ENCODE measurements around the gene WDR3. TPM values are rescaled to one million over a fixed set of nuclear protein-coding genes. Genes with fewer than 3 reads are reported as not detected.

Gene WDR3
- total RNA-seq, 1 donor from 2014 or later = 31.8 TPM

GRCh38 chr1:118007391-118007790, 77.9 kb downstream of the WDR3 start:
- no peaks in the 10 kb centered on the region for H3K27me3 Mint-ChIP-seq (ENCODE audit: low read depth, unreplicated experiment)
- FAIRE-seq (no peak), DNase-seq (ENCODE audit: low read depth) (no peak)
- no peaks in the 10 kb centered on the region for H3K4me1 Mint-ChIP-seq (ENCODE audit: low read depth, unreplicated experiment)
- H2AFZ ChIP-seq (ENCODE audit: low read depth, low read length) = no peak overlapping the region
- no peaks in the 10 kb centered on the region for H3K9me3 ChIP-seq (ENCODE audit: insufficient read depth, low read depth, low read length)
- H4K20me1 ChIP-seq (ENCODE audit: insufficient read depth, low read length) = no peaks in the 10 kb centered on the region
- H3K4me1 ChIP-seq (ENCODE audit: insufficient read depth, low read length) = no peaks in the 10 kb centered on the region
- no peaks in the 10 kb centered on the region for H3K79me2 ChIP-seq (ENCODE audit: insufficient read depth, low read length)
- H3K27me3 ChIP-seq (ENCODE audit: insufficient read depth, low read length) = no peaks in the 10 kb centered on the region
- H3K27ac ChIP-seq (ENCODE audit: low read depth, low read length) = no peak overlapping the region
- no peak overlapping the region for H3K4me2 ChIP-seq (ENCODE audit: low read length)
- no peak overlapping the region for H3K27ac Mint-ChIP-seq (ENCODE audit: unreplicated experiment)
- no peak overlapping the region for H3K4me3 Mint-ChIP-seq (ENCODE audit: unreplicated experiment)
- peaks cover 4% of the 10 kb centered on the region for H3K9me3 Mint-ChIP-seq (ENCODE audit: unreplicated experiment)
- no peak for TF ChIP-seq CTCF (IDR thresholded peaks at IDR 0.05; ENCODE audit: insufficient read depth, low read depth, low read length)
- TF ChIP-seq EZH2 (IDR thresholded peaks at IDR 0.05; ENCODE audit: insufficient read depth, low read length) = no peak
- no peaks in the 10 kb centered on the region for H3K36me3 Mint-ChIP-seq (ENCODE audit: low read depth, unreplicated experiment)
- H3K4me3 ChIP-seq (ENCODE audit: insufficient read depth, low read depth, low read length) = no peak overlapping the region
- H3K9ac ChIP-seq (ENCODE audit: low read length) = no peak overlapping the region
- no peaks in the 10 kb centered on the region for H3K36me3 ChIP-seq (ENCODE audit: insufficient read depth, low read length)

DNA sequence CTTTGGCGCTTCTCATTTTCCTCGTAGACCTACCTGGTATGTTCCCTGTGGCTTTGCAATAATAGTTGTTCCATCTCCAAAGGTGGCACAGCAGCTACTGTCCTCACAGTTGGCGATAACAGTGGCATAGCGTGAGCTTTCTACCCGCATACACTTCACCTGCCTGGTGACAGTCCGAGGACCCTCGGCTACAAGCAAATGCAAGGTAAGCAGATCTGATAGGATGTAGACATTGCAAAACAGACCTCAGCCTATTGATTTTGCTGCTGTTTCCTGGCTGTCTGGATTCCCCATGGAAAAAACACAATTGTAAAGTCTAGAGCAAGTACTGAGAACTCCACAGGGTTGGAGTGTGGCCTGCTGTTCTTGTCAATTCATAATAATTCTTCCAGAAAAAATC, 78.5 kb downstream of the WDR3 start:
- H3K9ac ChIP-seq (ENCODE audit: low read length) = no peak overlapping the region
- no peaks in the 10 kb centered on the region for H3K27me3 ChIP-seq (ENCODE audit: insufficient read depth, low read length)
- Mint-ChIP-seq H3K27me3 (ENCODE audit: low read depth, unreplicated experiment) (no peaks in the 10 kb centered on the region), H3K4me3 (ENCODE audit: unreplicated experiment) (no peak overlapping the region), H3K36me3 (ENCODE audit: low read depth, unreplicated experiment) (no peaks in the 10 kb centered on the region), H3K4me1 (ENCODE audit: low read depth, unreplicated experiment) (no peaks in the 10 kb centered on the region), H3K9me3 (ENCODE audit: unreplicated experiment) (peaks cover 4% of the 10 kb centered on the region), H3K27ac (ENCODE audit: unreplicated experiment) (no peak overlapping the region)
- no peak for FAIRE-seq
- H3K4me3 ChIP-seq (ENCODE audit: insufficient read depth, low read depth, low read length) = no peak overlapping the region
- DNase-seq (ENCODE audit: low read depth) = no peak
- no peak overlapping the region for H3K4me2 ChIP-seq (ENCODE audit: low read length)
- H3K4me1 ChIP-seq (ENCODE audit: insufficient read depth, low read length) = no peaks in the 10 kb centered on the region
- no peaks in the 10 kb centered on the region for H3K9me3 ChIP-seq (ENCODE audit: insufficient read depth, low read depth, low read length)
- TF ChIP-seq CTCF (IDR thresholded peaks at IDR 0.05; ENCODE audit: insufficient read depth, low read depth, low read length) (no peak), EZH2 (IDR thresholded peaks at IDR 0.05; ENCODE audit: insufficient read depth, low read length) (no peak)
- H3K79me2 ChIP-seq (ENCODE audit: insufficient read depth, low read length) = no peaks in the 10 kb centered on the region
- no peaks in the 10 kb centered on the region for H4K20me1 ChIP-seq (ENCODE audit: insufficient read depth, low read length)
- no peak overlapping the region for H3K27ac ChIP-seq (ENCODE audit: low read depth, low read length)
- no peak overlapping the region for H2AFZ ChIP-seq (ENCODE audit: low read depth, low read length)
- H3K36me3 ChIP-seq (ENCODE audit: insufficient read depth, low read length) = no peaks in the 10 kb centered on the region

DNA sequence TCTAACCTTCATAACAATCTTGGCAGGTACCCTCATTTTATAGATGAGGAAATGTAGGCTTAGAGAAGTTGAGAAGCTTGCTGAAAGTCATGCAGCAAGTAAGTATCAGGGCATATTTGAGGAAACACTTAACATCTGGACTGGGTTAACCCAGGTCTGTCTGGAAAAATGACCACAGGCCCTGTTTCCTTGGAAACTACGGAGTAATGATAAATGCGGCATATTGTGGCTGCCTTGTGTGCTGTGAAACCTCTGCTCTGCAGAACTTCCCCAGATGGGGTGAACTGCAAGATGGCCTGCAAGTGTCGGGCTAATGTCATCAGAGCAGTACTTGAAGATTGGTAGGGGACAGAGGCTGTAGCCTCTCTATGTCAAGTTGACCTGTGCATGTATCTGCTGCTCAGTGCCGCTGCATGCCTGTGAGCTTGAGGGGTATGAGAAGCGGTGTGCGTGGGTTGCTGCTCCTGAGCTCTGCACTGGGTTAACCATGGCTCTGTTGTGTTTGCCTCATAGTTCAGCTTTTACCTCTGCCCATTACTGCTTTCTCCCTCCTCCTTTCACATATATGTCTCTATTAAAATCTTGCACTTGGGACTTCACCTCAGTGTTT, 83.1 kb downstream of the WDR3 start:
- DNase-seq (ENCODE audit: low read depth) = no peak
- Histone ChIP-seq H3K4me1 (ENCODE audit: insufficient read depth, low read length) (no peaks in the 10 kb centered on the region), H3K27me3 (ENCODE audit: insufficient read depth, low read length) (no peaks in the 10 kb centered on the region), H3K79me2 (ENCODE audit: insufficient read depth, low read length) (no peaks in the 10 kb centered on the region), H3K27ac (ENCODE audit: low read depth, low read length) (no peak overlapping the region), H3K36me3 (ENCODE audit: insufficient read depth, low read length) (no peaks in the 10 kb centered on the region), H3K4me2 (ENCODE audit: low read length) (no peak overlapping the region), H3K9ac (ENCODE audit: low read length) (no peak overlapping the region), H2AFZ (ENCODE audit: low read depth, low read length) (no peak overlapping the region), H4K20me1 (ENCODE audit: insufficient read depth, low read length) (no peaks in the 10 kb centered on the region), H3K9me3 (ENCODE audit: insufficient read depth, low read depth, low read length) (no peaks in the 10 kb centered on the region), H3K4me3 (ENCODE audit: insufficient read depth, low read depth, low read length) (no peak overlapping the region)
- Mint-ChIP-seq H3K36me3 (ENCODE audit: low read depth, unreplicated experiment) (no peaks in the 10 kb centered on the region), H3K27ac (ENCODE audit: unreplicated experiment) (no peak overlapping the region), H3K4me1 (ENCODE audit: low read depth, unreplicated experiment) (no peaks in the 10 kb centered on the region), H3K4me3 (ENCODE audit: unreplicated experiment) (no peak overlapping the region), H3K27me3 (ENCODE audit: low read depth, unreplicated experiment) (no peaks in the 10 kb centered on the region), H3K9me3 (ENCODE audit: unreplicated experiment) (no peaks in the 10 kb centered on the region)
- TF ChIP-seq CTCF (IDR thresholded peaks at IDR 0.05; ENCODE audit: insufficient read depth, low read depth, low read length) (no peak), EZH2 (IDR thresholded peaks at IDR 0.05; ENCODE audit: insufficient read depth, low read length) (no peak)
- no peak for FAIRE-seq
